BLaER1 treated with 17β-estradiol and CSF1 and Interleukin-3, amounts not matched to agents 10 nM and 100 nM (cell line): ENCODE results near the gene THOC7.
A peak's percentile ranks its signal among the peaks of the same experiment; 100 is the strongest.

Source experiments
- H3K27ac ChIP-seq, 11 experiments: shearing (Covaris generic); formaldehyde crosslinking; 2 replicates each; pipeline ENCODE4 v1.8.1; 2022
- H3K27me3 ChIP-seq, 11 experiments: shearing (Covaris generic); formaldehyde crosslinking; 2 replicates each; pipeline ENCODE4 v1.8.1; 2022
- H3K36me3 ChIP-seq, 11 experiments: shearing (Covaris generic); formaldehyde crosslinking; 2 replicates each; pipeline ENCODE4 v1.8.1; 2022
- H3K4me1 ChIP-seq, 10 experiments: shearing (Covaris generic); formaldehyde crosslinking; 2 replicates each; pipeline ENCODE4 v1.8.1; 2022
- H3K4me2 ChIP-seq, 11 experiments: shearing (Covaris generic); formaldehyde crosslinking; 2 replicates each; pipeline ENCODE4 v1.8.1; 2022
- H3K4me3 ChIP-seq, 10 experiments: shearing (Covaris generic); formaldehyde crosslinking; 2 replicates each; pipeline ENCODE4 v1.8.1; 2022
- H3K9ac ChIP-seq, 11 experiments: shearing (Covaris generic); formaldehyde crosslinking; 2 replicates each; pipeline ENCODE4 v1.8.1; 2022
- H3K9me3 ChIP-seq, 11 experiments: shearing (Covaris generic); formaldehyde crosslinking; replicated peaks in 1 of 11; 2 replicates each; pipeline ENCODE4 v1.8.1; 2022
- H4K20me1 ChIP-seq, 11 experiments: shearing (Covaris generic); formaldehyde crosslinking; 2 replicates each; pipeline ENCODE4 v1.8.1; 2022
- Cebpa-rat ChIP-seq, 11 experiments: shearing (Covaris generic); IDR thresholded peaks; 2 replicates each; pipeline ENCODE4 v1.8.1; 2022

The THOC7 gene

DNA sequence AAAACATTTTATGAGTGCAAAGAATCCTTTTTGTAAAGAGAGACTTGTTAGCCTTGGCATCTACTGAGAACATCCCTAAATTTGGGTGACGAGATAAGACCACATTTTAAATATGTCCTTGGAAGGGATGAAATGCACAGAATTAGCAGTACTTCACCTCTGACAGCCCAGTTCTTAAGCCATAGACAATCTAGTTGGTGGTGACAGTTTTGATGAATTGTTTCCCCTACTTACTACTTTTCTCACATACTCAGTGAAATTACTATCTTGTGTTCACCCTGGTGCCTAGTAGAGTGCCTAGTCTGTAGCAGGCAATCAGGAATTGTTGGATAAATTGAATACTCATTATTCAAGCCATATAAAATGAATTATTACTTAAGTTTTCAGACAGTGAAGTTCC lies 45.2 kb upstream of the THOC7 start:
- peaks cover 32 to 43% (median 35%) of the 10 kb centered on the region in 10 experiments for H3K4me1 ChIP-seq
- no peaks in the 10 kb centered on the region for H3K9me3 ChIP-seq
- no peak overlapping the region for H3K9ac ChIP-seq
- TF ChIP-seq Cebpa-rat (IDR thresholded peaks at IDR 0.05): no peak
- peaks cover 32 to 87% (median 66%) of the 10 kb centered on the region in 11 experiments; a peak in 18 of 22 replicates for H4K20me1 ChIP-seq
- H3K4me2 ChIP-seq: peak overlapping the region in 1 of 11 experiments; percentile 98; a peak in 2 of 22 replicates
- peaks cover 6 to 39% (median 26%) of the 10 kb centered on the region in 11 experiments; a peak in 20 of 22 replicates for H3K36me3 ChIP-seq
- no peak overlapping the region for H3K4me3 ChIP-seq
- no peak overlapping the region for H3K27ac ChIP-seq
- H3K27me3 ChIP-seq: no peaks in the 10 kb centered on the region

DNA sequence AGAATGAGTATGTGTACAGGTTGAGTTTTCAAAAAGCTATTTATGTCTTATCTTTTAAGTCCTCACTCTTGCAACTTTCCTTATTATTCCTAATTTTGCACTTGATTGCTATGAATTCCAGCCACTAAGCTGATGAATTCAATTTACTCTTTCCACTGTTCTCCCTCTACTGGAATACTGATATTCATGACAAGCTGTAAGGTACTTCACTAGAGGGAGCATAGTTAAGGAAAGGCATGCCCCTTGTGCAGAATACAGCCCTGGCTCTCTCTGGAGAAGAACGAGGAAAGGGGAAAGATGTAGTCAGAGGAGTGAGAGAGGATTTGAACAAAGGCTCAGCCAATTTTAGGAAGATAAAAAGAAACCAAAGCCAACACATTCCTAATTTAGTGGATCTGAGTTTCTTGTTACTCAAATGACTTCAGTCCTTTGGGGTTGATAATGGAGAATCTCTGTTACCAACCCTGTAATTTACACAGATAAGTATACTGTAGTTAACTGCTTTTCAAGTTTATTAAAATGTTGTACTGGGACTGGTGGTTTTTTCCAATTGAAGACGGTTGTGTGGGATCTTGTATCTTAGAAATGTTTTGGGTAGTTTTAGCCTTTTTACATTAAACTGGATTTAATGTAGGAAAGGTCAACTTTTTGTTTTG lies 44.6 kb upstream of the THOC7 start:
- Histone ChIP-seq H4K20me1 (peaks cover 32 to 87% (median 60%) of the 10 kb centered on the region in 11 experiments; a peak in 18 of 22 replicates), H3K36me3 (peaks cover 8 to 44% (median 30%) of the 10 kb centered on the region in 11 experiments; a peak in 20 of 22 replicates), H3K9me3 (no peaks in the 10 kb centered on the region), H3K9ac (no peak overlapping the region), H3K4me1 (peaks cover 26 to 37% (median 29%) of the 10 kb centered on the region in 10 experiments), H3K4me2 (no peak overlapping the region), H3K27ac (no peak overlapping the region), H3K27me3 (no peaks in the 10 kb centered on the region), H3K4me3 (no peak overlapping the region)
- no peak for TF ChIP-seq Cebpa-rat (IDR thresholded peaks at IDR 0.05)

DNA sequence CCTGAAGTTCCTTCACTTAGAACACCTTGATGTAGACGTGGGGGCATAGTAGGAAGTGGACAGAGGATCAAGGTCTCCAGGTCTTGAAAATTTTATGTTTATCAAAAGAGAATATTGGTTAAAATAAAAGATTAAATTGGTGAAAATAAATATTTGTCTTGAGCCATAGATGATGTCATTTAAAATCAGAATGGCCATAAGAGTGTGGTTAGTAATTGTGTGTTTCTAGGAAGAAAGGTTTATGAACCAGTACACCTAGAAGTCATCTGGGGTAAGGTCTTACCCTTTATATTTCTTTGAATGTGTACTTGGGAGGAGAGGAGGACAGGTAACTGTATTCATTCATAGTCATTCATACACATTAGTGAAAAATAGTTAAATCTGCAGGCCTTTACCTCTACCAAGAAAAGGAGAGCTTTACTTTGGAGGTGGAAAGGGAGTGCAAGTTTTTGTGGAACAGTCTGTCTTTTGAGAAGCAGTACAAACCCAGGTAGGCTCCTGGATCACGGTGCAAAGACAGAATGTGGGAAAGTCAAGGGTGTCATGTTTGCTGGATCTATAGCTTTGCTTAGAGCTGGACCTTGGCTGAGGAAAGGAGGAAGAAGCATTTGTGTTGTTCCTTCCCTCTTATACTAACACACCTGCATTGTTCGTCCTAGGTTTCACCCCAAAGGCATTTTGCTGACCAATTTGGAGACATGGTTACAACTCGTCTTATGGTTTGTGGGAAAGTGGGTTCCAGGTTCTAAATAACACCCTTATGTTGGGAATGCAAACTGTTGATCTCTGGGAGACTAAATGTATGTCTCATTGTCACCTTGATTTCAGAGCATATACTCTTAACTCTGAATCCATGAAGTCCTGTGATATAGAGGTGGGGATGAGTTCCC lies 42.4 kb upstream of the THOC7 start:
- Histone ChIP-seq H3K27me3 (no peaks in the 10 kb centered on the region), H3K4me3 (no peak overlapping the region), H3K4me1 (peaks cover 21 to 42% (median 29%) of the 10 kb centered on the region in 10 experiments), H3K27ac (no peak overlapping the region), H4K20me1 (peaks cover 32 to 100% (median 57%) of the 10 kb centered on the region in 11 experiments; a peak in 18 of 22 replicates), H3K9ac (no peak overlapping the region), H3K9me3 (peaks cover 0 to 9% (median 5%) of the 10 kb centered on the region in 11 experiments; a peak in 12 of 22 replicates), H3K36me3 (peaks cover 25 to 62% (median 46%) of the 10 kb centered on the region in 11 experiments), H3K4me2 (no peak overlapping the region)
- no peak for TF ChIP-seq Cebpa-rat (IDR thresholded peaks at IDR 0.05)

DNA sequence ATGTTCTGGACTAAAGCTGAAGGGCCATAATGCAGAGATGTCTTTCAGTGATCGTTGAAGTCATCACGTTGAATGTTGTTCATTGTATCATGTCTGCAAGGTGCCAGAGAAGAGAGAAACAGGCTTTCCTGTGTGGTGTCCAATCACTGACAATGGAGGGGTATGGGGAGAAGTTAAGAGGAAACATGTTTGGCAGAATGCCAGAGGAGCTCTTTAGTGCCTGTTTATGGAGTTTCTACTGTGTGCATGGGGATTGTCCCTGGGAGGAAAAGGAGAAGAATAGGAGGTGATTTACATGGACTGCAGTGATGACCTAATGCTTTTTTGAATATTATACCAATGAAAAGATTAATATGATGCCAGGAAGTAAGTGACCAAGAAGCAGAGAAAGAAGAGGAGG lies 36.9 kb upstream of the THOC7 start:
- H3K36me3 ChIP-seq: peaks cover 42 to 79% (median 65%) of the 10 kb centered on the region in 11 experiments
- peaks cover 15 to 98% (median 33%) of the 10 kb centered on the region in 11 experiments; a peak in 19 of 22 replicates for H4K20me1 ChIP-seq
- H3K9ac ChIP-seq: no peak overlapping the region
- no peaks in the 10 kb centered on the region for H3K27me3 ChIP-seq
- H3K4me1 ChIP-seq: peaks cover 13 to 46% (median 19%) of the 10 kb centered on the region in 10 experiments
- peaks cover 0 to 22% (median 9%) of the 10 kb centered on the region in 11 experiments; a peak in 15 of 22 replicates for H3K9me3 ChIP-seq
- TF ChIP-seq Cebpa-rat (IDR thresholded peaks at IDR 0.05): no peak
- no peak overlapping the region for H3K4me3 ChIP-seq
- peak overlapping the region in 2 of 11 experiments; percentile 47 to 62; a peak in 4 of 22 replicates for H3K4me2 ChIP-seq
- H3K27ac ChIP-seq: no peak overlapping the region

DNA sequence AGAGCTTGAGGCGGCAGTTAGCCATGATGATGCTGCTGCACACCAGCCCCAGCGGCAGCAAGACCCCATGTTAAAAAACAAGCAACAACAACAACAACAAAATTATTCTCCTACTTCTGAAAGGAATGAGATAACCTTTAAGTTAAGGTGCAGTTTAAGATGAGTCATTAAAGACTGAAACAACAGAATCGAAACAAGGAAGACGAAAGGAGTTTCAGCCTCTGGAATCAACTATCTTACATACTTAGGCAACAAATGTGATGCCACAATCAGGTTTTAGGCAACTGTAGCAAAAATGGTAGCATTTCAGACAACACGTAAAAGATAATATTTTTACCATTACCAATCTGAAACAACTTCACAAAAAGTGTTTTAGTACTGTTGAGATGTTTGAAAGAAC lies 36.4 kb upstream of the THOC7 start:
- no peak overlapping the region for H3K4me3 ChIP-seq
- peaks cover 18 to 50% (median 24%) of the 10 kb centered on the region in 10 experiments for H3K4me1 ChIP-seq
- no peaks in the 10 kb centered on the region for H3K27me3 ChIP-seq
- H3K27ac ChIP-seq: no peak overlapping the region
- no peak overlapping the region for H3K9ac ChIP-seq
- H4K20me1 ChIP-seq: peaks cover 14 to 98% (median 38%) of the 10 kb centered on the region in 11 experiments; a peak in 19 of 22 replicates
- TF ChIP-seq Cebpa-rat (IDR thresholded peaks at IDR 0.05): no peak
- H3K4me2 ChIP-seq: peak overlapping the region in 1 of 11 experiments; percentile 62; a peak in 1 of 22 replicates
- H3K36me3 ChIP-seq: peaks cover 38 to 74% (median 61%) of the 10 kb centered on the region in 11 experiments
- peaks cover 0 to 22% (median 9%) of the 10 kb centered on the region in 11 experiments; a peak in 15 of 22 replicates for H3K9me3 ChIP-seq

DNA sequence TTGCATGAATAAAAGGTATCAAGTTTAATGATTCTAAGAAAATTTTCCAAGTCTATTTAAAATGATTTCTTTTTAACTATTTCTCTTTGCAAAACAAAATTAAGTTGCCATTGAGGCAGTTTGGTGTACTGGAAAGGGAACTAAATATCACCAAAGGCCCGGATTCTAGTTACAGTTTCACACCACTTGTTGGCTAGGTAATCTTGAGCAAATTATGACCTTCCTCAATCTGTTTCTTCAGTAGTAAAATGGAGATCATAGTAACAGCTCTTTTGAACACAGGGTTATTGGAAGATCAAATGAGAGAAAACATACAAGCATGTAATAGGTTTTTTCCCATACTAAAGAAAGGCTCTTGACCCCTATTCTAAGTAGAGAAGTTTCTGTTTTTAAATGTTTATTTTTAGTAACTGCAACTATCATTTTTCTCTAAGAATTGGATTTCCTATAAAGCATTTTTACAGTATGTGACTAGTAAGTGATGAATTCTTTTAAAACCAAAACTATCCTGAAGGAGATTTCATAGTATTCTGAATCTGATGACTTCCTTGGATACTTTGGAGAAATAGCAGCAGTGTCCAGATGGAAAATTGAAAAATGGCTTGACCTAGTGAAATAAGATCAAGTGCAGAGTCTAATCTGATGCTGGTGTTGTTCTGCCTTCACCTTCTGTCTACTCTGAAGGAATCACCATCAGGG lies 32.9 kb upstream of the THOC7 start:
- no peak for TF ChIP-seq Cebpa-rat (IDR thresholded peaks at IDR 0.05)
- Histone ChIP-seq H3K4me1 (peaks cover 18 to 45% (median 25%) of the 10 kb centered on the region in 10 experiments), H3K4me3 (no peak overlapping the region), H4K20me1 (peaks cover 27 to 98% (median 49%) of the 10 kb centered on the region in 11 experiments; a peak in 20 of 22 replicates), H3K9ac (no peak overlapping the region), H3K27ac (no peak overlapping the region), H3K4me2 (peak overlapping the region in 3 of 11 experiments; percentile 33 to 59 (median 56); a peak in 5 of 22 replicates), H3K27me3 (no peaks in the 10 kb centered on the region), H3K9me3 (peaks cover 0 to 18% (median 9%) of the 10 kb centered on the region in 11 experiments; a peak in 15 of 22 replicates), H3K36me3 (peaks cover 37 to 54% (median 47%) of the 10 kb centered on the region in 11 experiments)

DNA sequence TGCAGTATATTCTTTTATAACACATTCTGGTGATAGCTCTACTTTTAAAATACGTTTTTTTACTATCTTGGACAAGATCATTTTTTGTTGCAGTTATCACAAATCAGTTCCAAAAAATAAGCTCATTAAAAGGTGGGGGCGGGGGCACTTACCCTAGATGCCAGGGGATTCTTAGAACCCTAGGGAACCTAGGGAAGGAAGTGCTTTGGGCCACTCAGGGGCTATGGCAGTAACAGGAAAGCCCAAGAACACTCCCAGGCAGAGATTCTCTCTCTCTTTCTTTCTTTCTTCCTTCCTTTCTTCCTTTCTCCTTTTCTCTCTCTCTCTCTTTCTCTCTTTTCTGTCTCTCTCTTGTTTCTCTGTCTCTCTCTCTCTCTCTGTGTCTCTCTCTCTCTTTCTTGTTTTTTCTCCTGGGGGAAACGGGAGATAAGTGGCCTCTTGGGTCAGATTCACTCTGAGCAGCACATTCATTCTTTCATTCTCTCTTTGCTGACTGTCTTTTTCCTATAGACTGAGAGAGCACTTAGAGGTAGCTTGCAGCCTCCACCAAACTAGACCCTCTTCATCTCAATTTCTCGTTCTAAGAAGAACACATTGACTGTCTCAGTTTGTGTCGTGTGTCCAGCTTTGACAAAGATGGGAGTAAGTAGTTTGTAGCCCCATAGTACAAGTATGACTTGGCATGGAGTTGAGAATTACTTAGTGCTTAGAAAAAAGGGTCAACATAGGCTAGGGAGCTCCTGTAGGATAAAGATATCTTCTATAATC lies 32.0 kb upstream of the THOC7 start:
- no peaks in the 10 kb centered on the region for H3K27me3 ChIP-seq
- peak overlapping the region; percentile 33 to 74 (median 57) for H3K4me2 ChIP-seq
- H3K4me1 ChIP-seq: peaks cover 18 to 37% (median 25%) of the 10 kb centered on the region in 10 experiments
- H3K36me3 ChIP-seq: peaks cover 42 to 54% (median 47%) of the 10 kb centered on the region in 11 experiments
- peak overlapping the region in 1 of 11 experiments; percentile 16; a peak in 3 of 22 replicates for H3K27ac ChIP-seq
- TF ChIP-seq Cebpa-rat (IDR thresholded peaks at IDR 0.05): no peak
- no peak overlapping the region for H3K4me3 ChIP-seq
- peaks cover 0 to 10% (median under 1%) of the 10 kb centered on the region in 11 experiments; a peak in 6 of 22 replicates for H3K9me3 ChIP-seq
- H3K9ac ChIP-seq: peak overlapping the region in 1 of 11 experiments; percentile 37; a peak in 1 of 22 replicates
- peaks cover 27 to 98% (median 57%) of the 10 kb centered on the region in 11 experiments; a peak in 20 of 22 replicates for H4K20me1 ChIP-seq
